NCI-H1092 treated with DMSO at 0.1 percent for 48 hours (cell line): ENCODE results near the gene GUCY1A2.

Experiments used
- DNase-seq: peaks from one replicate; lab custom pipeline; 2025; lab: John Stamatoyannopoulos, UW

GUCY1A2 gene

DNA sequence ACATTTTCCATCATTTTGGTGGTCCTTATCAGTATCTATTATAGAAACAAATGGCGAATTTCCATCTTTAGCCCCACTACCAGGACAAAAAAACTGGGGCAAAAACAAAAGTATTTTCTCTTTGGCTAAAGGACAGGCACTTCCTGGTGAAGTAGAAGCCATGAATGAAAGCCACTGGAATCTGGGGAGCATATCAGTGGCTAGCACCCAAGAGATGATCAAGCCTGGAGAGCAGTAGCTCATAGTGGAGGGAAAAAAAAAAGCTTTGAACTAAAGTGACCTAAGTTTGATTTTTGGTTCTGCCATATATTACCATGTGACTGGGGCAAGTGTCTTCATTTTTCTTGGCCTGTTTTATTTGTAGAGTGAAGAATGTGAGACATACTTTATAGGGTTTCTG is 272.3 kb downstream of the GUCY1A2 start:
- no peak for DNase-seq

DNA sequence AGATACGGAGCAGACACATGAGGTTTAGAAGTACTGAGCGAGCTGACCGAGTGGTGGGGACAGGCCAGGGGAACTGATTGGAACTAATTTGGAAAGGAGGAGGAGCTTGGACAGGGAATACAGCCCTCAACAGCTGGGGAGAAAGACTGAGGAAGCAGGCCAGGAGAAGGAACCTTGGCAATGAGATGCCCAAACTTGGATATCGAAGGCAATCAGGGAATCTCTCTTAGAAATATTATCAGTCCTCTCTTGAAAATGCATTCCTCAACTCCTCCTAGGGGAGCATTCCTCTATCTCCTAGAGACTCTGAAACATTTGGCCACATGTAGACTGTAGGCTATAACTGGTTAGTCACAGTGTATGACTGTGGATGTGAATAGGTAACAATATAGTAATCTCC is 284.6 kb downstream of the GUCY1A2 start:
- no peak for DNase-seq

DNA sequence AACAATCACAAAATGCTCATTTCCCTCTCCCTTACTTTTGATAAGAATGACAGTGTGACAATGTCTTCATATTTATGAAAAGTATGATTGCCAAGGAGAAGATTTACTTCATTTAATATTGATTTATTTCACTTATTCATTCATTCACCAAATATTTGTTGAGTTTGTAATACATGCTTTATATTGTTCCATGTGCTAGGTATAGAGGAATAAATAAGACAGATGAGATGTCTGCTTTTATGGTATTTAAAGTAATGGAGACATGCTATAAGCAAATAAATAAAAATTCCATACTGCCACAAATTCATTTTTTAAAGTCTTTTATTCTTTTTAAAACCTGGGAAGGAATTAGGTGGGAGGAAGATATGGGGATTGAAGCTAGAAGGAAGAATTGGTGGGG is 289.4 kb downstream of the GUCY1A2 start:
- DNase-seq: no peak

DNA sequence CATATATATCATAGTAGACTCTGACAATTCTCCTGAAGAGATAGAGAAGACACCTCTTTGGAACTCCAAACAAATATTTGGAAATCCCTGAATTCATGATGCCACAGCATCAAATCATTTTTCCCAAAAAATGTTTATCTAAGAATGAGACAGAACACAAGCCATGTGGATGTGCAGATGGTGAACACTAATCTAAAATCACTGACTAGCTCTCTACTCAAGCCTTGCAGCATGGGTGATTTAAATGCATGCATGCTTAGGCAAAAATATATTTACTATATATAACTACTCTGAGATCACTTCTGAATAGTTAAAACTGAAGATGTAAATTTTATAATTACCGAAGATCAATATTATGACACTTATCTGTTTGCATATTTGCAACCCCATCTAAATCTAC is 289.9 kb downstream of the GUCY1A2 start:
- no peak for DNase-seq

DNA sequence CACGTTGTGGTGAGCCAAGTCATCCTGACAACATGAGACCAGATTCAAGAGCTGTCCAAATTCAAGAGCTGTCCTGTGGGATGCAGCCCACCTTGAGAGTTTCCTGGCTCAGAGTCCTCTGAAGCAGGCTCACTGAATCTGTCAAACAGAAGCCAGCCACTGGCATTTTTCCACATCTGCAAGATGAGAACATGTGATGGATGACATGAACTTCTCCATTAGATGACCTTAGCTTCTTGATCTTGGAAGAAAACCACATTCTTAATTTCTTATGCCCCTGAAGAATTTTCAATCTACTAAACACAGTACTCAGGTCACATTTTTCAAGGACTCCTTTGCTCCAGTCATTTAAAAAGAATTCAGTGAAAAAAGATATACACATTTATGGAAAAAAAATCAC is 291.0 kb downstream of the GUCY1A2 start:
- no peak for DNase-seq

DNA sequence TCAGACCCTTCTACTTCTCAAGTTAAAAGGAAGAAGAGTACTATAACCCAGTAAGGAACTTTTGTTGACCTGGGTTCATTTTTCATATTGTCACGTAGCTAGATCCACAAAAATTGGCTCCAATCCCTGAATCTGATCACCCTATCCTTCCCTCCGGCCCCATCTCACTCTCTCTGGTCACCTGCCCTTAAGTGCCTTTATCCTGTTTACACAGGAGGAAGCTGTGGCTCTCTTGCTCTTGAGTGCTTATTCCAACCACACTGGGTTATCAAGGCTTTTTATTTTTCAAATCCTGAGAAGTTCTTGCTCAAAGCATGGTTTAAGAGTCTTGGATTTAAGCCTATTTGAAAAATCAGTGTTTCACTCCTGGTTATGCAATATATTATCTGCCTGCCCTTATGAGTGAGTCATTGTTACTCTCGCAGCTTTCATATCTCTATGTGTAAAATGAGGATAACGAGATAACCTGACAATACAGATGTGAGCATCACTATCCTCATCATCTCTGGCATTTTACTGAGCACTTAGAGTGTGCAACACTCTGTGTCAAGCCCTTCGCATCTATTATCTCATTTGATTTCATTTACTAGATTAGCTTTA is 293.9 kb downstream of the GUCY1A2 start:
- DNase-seq: peak; percentile 87

DNA sequence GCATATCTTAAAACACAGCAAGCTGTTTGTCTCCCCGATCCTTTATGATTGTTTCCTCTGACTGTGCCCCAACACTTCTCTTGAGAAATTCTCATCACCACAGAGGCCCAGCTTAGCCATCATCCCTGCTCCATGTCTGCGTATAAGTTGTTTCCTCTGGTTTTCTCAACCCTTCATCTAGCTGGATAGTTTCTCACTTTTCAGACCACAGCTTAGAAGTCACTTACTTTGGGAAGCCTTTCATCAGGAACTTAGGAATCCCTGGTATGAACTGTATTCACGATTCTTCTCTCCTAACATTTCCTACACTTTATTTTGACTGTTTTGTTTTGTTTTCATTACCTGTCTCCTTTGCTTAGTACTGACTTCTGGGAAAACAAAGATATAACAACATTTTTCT is 295.2 kb downstream of the GUCY1A2 start:
- no peak for DNase-seq

DNA sequence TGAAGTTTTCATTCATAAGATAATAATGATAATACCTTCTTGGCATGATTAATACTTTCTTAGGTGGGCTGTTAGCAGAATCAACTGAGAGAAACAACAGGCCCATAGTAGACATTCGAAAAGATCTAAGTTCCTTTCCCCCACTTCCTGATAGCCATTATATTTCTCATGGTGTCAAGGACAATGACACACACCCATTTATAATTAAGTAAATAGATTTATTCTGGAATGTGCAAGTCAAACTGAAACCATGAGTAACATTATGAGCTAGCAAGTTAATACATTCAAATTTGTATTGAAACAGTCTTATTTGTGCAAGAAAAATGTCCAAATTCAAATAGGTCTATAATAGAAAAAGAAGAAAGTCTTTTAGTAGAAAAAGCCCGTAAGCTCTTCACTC is 301.1 kb downstream of the GUCY1A2 start:
- DNase-seq: no peak

DNA sequence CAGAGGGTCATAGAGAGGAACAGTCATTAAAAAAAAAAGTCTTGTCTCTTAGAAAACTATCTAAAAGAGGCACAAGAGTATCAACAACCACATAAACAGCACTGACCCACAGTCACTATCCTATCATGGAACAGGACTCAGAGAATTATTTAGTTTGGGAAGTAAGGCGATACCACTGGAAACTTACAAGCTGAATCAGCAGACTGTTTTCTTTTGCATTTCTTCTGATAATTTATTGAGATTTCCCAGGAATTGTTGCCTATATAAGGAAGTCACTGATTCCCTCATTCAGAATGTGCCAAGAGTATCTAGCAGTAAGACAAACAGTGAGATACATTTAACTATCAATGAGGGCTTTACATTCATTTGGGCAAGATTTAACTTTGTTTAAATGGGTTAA is 304.1 kb downstream of the GUCY1A2 start:
- no peak for DNase-seq

DNA sequence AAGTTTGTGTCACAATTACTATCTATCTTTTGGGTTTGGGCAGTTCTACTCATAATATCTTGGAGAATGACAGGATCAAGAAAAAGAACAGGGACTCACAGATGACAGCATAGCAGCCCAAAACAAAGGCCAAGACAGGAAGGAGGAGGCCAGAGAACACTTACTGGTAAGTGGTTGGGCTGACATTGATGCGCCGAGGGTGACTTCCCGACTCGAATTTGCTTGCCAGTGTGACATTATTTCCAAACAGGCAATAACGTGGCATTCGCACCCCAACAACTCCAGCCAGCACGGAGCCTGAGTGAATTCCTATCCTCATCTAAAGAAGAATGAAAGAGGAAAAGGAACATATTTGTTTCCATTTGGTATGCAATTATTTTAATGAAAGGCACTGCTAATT is 309.9 kb downstream of the GUCY1A2 start:
- no peak for DNase-seq

DNA sequence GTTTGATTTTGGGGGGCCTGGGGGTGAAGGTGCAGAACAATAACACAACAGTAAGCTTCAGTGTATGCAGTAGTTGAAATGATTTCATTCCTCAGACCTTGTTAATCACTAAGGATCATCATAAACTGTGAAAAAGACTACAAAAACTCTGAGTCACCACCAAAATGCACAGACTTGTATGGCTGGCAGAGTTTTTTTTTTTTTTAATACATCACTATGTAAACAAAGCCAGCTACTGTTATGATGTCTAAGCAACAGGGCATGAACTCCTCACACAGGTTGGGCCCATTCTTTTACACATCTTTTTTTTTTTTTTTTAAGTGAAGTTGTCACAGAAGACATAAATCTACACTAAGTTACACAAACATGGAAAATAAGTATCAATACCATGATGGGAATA is 311.9 kb downstream of the GUCY1A2 start:
- no peak for DNase-seq

DNA sequence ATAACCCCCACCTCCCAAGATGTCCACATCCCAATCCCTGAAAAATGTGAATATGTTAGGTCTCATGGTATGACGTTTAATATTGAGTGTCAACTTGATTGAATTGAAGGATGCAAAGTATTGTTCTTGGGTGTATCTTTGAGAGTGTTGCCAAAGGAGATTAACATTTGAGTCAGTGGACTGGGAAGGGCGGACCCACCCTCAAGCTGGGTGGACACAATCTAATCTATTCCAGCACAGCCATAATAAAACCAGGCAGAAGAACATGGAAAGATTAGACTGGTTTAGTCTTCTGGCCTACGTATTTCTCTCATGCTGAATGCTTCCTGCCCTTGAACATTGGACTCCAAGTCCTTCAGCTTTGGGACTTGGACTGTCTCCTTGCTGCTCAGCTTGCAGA is 315.5 kb downstream of the GUCY1A2 start:
- no peak for DNase-seq

DNA sequence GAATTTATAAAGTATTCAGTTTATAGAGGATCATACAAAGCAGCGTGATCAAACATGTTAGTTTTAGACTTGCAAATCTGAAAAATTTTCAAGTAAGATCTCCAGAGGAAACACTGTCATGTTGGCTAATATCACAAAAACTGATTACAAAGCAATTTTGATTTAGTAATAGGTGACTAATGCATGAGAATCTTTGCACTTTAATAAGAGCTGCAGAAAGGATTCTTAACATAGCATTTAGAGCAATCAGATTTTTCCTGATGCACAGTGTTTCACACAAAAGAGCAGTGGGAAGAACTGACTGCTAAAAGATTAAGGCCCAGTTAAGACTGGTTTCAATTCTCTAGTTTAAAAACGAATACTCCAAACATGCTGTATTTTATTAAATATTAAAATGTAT is 321.2 kb downstream of the GUCY1A2 start:
- no peak for DNase-seq

DNA sequence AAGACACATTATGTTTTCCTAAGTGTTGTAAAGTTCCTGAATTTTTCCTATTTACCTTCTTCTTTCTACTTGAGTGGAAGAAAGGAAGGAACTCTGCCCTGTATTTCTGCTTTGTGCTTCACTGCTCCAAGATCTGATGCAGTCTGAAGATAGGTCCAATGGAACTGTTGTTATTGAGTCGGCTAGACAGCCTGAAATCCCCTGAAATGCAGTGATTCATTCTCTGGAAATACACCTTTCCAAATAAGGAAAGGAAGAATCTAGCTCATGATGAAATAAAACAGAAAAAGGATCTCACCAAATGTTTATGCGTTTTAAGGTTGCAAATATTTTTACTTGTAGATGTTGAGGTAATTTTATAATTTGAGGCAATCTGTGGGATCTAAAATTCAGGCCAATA is 322.8 kb downstream of the GUCY1A2 start:
- no peak for DNase-seq

DNA sequence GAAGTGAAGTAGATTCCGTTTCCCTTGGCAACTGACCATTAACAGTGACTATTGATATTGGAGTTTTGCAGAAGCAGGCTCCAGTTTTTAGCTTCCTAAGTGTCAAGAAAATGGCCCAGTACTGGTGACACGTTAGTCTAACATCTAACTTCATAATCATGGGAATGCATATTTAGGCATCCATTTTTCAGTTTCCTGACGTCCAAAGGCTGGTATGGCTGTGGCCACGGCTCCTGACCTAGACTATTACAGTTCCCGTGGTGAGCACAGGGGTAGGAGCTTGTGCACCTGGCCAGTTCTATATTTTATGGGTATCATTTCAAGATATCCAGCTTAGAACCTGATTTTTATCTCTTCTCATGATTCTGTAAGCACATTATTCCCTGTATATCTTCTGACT is 323.8 kb downstream of the GUCY1A2 start:
- no peak for DNase-seq

DNA sequence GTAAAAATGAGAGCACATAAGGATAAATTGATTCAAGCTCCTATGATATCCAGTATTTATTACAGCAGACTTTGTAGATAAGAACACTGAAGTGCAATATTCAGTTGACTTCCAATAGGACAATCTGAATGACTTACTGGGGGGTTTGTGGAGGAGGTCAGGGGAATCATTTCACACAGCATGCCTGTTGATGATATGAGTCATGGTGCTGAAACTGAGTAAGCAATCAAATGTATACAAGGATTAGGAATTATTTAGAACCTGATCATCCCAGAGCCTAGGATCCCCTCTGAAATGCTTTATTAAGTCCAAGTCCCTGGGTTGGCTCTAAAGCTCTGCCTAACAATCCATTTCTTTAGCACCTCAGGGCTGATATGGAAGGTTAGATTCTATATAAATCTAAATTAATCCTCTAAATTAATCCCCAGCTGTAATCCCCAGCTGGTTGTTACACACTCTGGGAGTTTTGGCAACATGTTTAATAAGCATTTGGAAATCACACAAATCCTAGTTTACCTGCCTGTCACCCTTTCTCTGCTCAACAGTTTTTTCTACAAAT is 326.4 kb downstream of the GUCY1A2 start:
- DNase-seq: no peak

DNA sequence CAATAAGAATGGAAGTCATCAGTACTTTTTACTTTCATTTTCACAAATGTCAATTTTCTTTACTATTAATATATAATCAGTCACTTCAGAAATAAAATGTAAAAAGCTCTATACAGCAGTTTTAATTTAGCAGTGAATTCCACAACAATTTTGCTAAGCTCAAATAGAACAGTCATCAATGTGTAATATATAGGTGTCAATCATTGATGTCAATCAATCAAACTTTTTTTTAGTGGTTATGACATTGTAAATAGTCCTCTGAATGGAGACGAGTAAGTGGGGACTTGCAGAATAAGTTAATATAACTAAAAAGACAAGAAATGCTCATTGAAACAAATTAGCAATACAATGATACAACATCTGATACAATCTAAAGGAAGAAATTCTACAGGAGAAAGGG is 327.4 kb downstream of the GUCY1A2 start:
- no peak for DNase-seq

DNA sequence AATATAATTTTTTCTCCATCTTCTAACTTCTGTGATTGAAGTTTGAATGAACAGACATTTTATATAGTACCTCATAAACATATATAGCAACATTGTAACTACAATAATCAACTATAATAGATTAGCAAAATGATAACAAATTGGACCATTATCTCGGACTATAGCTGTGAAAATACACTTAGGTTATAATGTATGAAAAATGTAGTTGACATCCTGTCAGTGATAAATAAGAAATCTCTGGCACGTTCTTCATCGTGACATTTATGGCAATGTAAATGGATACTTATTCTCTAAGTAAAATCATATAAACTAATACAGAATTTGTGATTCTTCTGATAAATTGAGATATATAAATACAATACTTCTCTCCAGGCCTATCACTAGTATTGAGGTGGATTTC is 333.3 kb downstream of the GUCY1A2 start:
- DNase-seq: no peak

DNA sequence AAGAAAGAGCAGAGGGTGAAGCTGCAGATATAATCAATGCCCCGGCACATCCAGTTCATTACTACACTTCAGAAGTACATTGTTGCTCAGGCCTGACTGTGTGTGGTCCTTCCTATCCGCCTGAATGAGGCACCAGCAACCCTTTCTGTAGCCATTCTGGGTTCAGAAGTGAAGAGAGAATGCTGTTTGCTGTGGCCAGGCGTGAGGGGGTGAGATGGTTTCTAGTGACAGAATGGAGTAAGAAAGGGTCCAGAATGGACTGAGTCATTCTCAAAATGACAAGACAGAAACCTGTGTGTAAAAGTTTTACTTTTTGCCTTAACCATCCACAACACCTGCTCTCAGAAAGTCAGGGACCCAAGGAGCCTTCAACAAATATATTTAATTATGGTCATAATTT is 334.8 kb downstream of the GUCY1A2 start:
- no peak for DNase-seq

DNA sequence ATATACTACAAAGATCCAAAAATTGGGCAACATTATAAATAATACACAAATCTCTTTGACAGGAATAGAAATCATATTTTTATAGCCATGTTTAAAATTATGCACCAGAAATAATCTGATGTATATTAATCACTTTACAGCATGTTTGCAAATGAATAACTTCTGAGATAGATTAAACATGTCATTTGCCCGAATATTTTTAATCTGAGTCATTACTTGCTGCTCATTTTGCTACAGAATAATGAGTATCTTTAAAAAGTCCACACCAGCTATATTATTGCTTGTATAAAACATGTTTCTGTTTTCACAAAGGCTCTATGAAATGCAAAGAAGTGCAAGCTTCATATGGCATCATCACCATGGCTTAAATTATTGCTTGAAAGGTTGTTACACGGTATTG is 336.8 kb downstream of the GUCY1A2 start:
- DNase-seq: no peak

DNA sequence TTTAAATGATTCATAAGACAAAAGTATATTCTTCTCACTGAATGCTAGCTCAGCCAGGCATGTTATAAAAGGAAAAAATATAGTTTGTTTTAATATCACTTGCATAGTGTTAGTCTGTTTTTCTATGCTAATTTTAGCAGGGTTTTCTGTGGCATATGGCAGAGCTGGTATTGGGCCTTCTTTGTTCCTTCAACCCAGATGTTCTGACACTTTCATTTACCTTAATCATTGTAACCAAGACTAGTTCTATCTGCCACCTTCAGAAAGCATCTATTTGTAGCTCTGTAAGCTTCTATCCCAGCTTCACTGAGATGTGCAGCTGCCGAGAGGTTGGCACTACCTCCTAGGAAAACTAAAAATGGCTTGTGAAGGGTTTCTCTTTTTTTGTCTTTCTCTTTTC is 338.7 kb downstream of the GUCY1A2 start:
- no peak for DNase-seq

DNA sequence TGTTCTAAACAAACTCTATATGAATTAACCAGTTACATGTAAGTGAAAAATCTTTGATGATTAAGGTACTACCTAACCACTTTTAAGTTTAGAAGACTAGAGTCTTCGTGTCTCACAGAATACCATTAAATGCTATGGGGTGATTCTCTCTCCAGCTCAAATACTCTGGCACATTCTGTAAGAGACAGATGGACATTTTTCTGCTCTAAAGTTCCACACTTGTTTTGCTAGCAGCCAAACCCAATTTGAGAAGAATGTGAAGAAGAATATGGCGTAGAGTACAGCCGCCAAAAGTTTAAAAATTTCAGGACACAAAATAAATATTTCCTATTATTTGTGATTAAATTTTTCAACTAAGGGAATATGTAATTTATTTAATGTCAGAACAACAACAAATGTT is 339.1 kb downstream of the GUCY1A2 start:
- DNase-seq: no peak

DNA sequence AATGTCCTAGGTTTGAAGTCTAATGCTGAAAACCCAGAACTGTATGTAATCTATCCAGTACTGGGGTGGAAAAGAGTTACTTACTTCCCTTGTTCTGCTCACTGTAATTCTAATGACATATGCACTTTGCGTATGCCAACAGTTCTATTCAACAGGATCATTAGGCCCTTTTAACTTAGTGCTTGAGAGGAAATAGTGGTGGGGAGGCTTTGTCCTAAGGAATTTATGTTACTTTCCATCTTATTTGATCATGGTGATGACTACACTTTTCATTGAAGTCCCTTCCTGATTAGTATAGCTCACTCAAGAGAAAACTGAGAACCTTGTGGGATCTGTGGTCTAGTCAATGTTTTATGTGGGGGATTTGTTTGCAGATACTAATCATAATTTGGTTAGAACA is 348.2 kb downstream of the GUCY1A2 start:
- no peak for DNase-seq

DNA sequence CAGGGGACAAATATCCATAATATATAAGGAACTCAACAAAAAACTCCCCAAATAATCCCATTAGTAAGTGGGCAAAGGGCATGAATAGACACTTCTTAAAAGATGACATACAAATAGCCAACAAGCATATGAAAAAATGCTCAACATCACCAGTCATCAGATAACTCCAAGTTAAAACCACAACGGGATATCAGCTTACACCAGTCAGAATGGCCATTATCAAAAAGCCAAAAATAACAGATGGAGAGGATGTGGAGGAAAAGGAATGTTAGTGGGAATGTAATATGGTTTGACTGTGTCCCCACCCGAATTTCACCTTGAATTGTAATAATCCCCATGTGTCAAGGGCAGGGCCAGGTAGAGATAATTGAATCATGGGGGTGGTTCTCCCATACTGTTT is 350.1 kb downstream of the GUCY1A2 start:
- DNase-seq: no peak

DNA sequence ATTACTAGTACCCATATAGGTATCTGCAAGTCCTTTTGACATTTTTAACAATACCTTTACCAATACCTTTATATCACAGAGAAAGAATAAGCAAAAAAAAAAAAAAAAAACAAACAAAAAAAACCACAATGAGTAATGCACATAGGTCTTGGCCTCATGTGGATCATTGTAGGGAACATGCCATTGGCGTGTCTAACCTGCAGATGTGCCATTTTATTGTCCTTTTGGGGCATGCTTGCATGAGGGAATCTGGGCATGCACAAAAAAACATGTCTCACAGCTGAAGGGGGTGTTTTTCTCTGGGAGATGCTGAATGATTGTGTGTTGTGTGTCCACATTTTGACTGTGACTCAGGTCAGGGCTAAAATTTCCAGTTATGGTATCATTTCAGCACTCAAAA is 361.6 kb downstream of the GUCY1A2 start:
- DNase-seq: no peak
